HEK293 (cell line): ENCODE results near the gene SPATA21.
"Not testable (repeated sequence)": the region's sequence is repeated elsewhere in the genome, so short reads cannot be mapped to it uniquely, and the experiment has no call there.

Experiments
- CTCF ChIA-PET: fragments of 350-600 bp; formaldehyde crosslinking; extraction: SDS; loops from one replicate; lab custom pipeline; 2021; ENCODE audit warnings: antibody characterized with exemption; lab: Yijun Ruan, JAX
- POLR2A ChIA-PET: fragments of 300-600 bp; formaldehyde crosslinking; extraction: SDS; loops from one replicate; lab custom pipeline; 2020; ENCODE audit warnings: antibody characterized with exemption, inconsistent platforms; lab: Yijun Ruan, JAX
- H3K27ac ChIP-seq: fragments of 200-500 bp; sonication (Bioruptor generic); 2 replicates; pipeline ENCODE4 v1.5.1; 2014; ENCODE audit warnings: low read depth, low read length, control low read depth, inconsistent platforms; ENCODE audit errors: extremely low read depth
- H3K36me3 ChIP-seq, 2 experiments: fragments of 200-500 bp in 1 of 2; sonication (Bioruptor generic) in 1 of 2; 1 replicate in 1 of 2; 2 replicates in 1 of 2; pipeline ENCODE4 v1.5.1; 2014 to 2017; ENCODE audit warnings: inconsistent platforms in 2 of 2, low read length in 2 of 2; ENCODE audit not compliant: control insufficient read depth in 2 of 2, insufficient read depth in 1 of 2
- H3K4me1 ChIP-seq: fragments of 200-500 bp; sonication (Bioruptor generic); 2 replicates; pipeline ENCODE4 v1.5.1; 2014; ENCODE audit warnings: mild to moderate bottlenecking, low read length, inconsistent platforms; ENCODE audit not compliant: control insufficient read depth, insufficient read depth
- H3K4me3 ChIP-seq: 2 replicates; pipeline ENCODE4 v1.5.1; 2011; ENCODE audit warnings: low read depth, mild to moderate bottlenecking, control low read depth, low read length, moderate library complexity
- H3K9me3 ChIP-seq: fragments of 200-500 bp; sonication (Bioruptor generic); 2 replicates; pipeline ENCODE4 v1.5.1; 2014; ENCODE audit warnings: low read depth, low read length, inconsistent platforms; ENCODE audit not compliant: control insufficient read depth, insufficient read depth
- BCL11A ChIP-seq: fragments of 450-650 bp; formaldehyde crosslinking; IDR thresholded peaks from 2 replicates; pipeline ENCODE4 v1.5.1; 2016; ENCODE audit warnings: low read depth, missing biosample characterization, missing genetic modification characterization
- KLF10 ChIP-seq: fragments of 450-650 bp; IDR thresholded peaks from 2 replicates; pipeline ENCODE4 v1.5.1; 2018; ENCODE audit warnings: missing biosample characterization, mild to moderate bottlenecking, missing genetic modification characterization
- ZBTB20 ChIP-seq: fragments of 450-650 bp; formaldehyde crosslinking; IDR thresholded peaks from 2 replicates; pipeline ENCODE4 v1.5.1; 2016; ENCODE audit warnings: missing biosample characterization, missing genetic modification characterization
- ZBTB7A ChIP-seq: fragments of 450-650 bp; formaldehyde crosslinking; IDR thresholded peaks from 2 replicates; pipeline ENCODE4 v1.5.1; 2016; ENCODE audit warnings: low read depth, missing biosample characterization, missing genetic modification characterization
- ZFHX2 ChIP-seq: fragments of 450-650 bp; formaldehyde crosslinking; conservative IDR thresholded peaks from 2 replicates; pipeline ENCODE4 v1.5.1; 2016; ENCODE audit warnings: missing biosample characterization, missing genetic modification characterization
- ZNF133 ChIP-seq: fragments of 450-650 bp; formaldehyde crosslinking; IDR thresholded peaks from 2 replicates; pipeline ENCODE4 v1.5.1; 2016; ENCODE audit warnings: missing biosample characterization, missing genetic modification characterization
- ZNF221 ChIP-seq: fragments of 450-650 bp; formaldehyde crosslinking; IDR thresholded peaks from 2 replicates; pipeline ENCODE4 v1.5.1; 2017; ENCODE audit warnings: missing biosample characterization, missing genetic modification characterization, borderline replicate concordance
- ZNF311 ChIP-seq: fragments of 450-650 bp; formaldehyde crosslinking; IDR thresholded peaks from 2 replicates; pipeline ENCODE4 v1.5.1; 2017; ENCODE audit warnings: missing biosample characterization, missing genetic modification characterization, borderline replicate concordance
- ZNF426 ChIP-seq: fragments of 450-650 bp; formaldehyde crosslinking; IDR thresholded peaks from 2 replicates; pipeline ENCODE4 v1.5.1; 2017; ENCODE audit warnings: missing biosample characterization, missing genetic modification characterization, mild to moderate bottlenecking, inconsistent platforms, moderate library complexity
- ZNF48 ChIP-seq: fragments of 450-650 bp; formaldehyde crosslinking; IDR thresholded peaks from 2 replicates; pipeline ENCODE4 v1.5.1; 2016; ENCODE audit warnings: missing biosample characterization, missing genetic modification characterization
- ZNF529 ChIP-seq: fragments of 450-650 bp; formaldehyde crosslinking; IDR thresholded peaks from 2 replicates; pipeline ENCODE4 v1.5.1; 2017; ENCODE audit warnings: missing genetic modification characterization, missing biosample characterization; ENCODE audit not compliant: insufficient replicate concordance
- ZNF571 ChIP-seq: fragments of 450-650 bp; formaldehyde crosslinking; IDR thresholded peaks from 2 replicates; pipeline ENCODE4 v1.5.0; 2017; ENCODE audit warnings: missing biosample characterization, missing genetic modification characterization
- ZNF623 ChIP-seq: fragments of 450-650 bp; formaldehyde crosslinking; IDR thresholded peaks from 2 replicates; pipeline ENCODE4 v1.5.1; 2016; ENCODE audit warnings: missing biosample characterization, missing genetic modification characterization
- ZNF664 ChIP-seq: fragments of 450-650 bp; formaldehyde crosslinking; IDR thresholded peaks from 2 replicates; pipeline ENCODE4 v1.5.1; 2016; ENCODE audit warnings: missing biosample characterization, missing genetic modification characterization
- ZSCAN16 ChIP-seq: fragments of 450-650 bp; formaldehyde crosslinking; IDR thresholded peaks from 2 replicates; pipeline ENCODE4 v1.5.1; 2016; ENCODE audit warnings: missing biosample characterization, missing genetic modification characterization
- TF ChIP-seq, protein P1 (sequence below): fragments of 450-650 bp; formaldehyde crosslinking; IDR thresholded peaks from 2 replicates; pipeline ENCODE4 v1.5.1; 2016; ENCODE audit warnings: missing biosample characterization, missing genetic modification characterization
- TF ChIP-seq, protein P2 (sequence below): fragments of 450-650 bp; formaldehyde crosslinking; IDR thresholded peaks from 2 replicates; pipeline ENCODE4 v1.5.1; 2017; ENCODE audit warnings: missing biosample characterization, missing genetic modification characterization
- TF ChIP-seq, protein P3 (sequence below): fragments of 450-650 bp; formaldehyde crosslinking; IDR thresholded peaks from 2 replicates; pipeline ENCODE4 v1.5.1; 2016; ENCODE audit warnings: missing biosample characterization, missing genetic modification characterization

SPATA21 gene, protein sequence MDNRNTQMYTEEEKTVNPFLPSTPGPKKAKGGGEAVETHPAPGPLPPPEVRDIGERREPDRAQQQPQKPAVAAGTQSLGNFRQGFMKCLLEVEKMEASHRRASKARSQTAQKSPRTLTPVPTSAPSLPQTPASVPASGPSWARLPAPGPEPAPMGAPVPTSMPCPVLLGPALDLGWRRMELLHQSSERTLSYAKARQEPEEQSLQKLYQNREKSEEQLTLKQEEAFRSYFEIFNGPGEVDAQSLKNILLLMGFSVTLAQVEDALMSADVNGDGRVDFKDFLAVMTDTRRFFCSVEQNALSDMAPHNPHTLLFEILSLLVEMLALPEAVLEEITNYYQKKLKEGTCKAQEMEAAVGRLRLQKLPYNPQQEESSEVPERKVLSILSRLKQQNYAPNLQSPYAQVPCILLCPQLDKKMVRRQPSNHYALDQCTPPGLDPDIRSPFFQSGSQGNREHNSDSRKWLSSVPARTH

DNA sequence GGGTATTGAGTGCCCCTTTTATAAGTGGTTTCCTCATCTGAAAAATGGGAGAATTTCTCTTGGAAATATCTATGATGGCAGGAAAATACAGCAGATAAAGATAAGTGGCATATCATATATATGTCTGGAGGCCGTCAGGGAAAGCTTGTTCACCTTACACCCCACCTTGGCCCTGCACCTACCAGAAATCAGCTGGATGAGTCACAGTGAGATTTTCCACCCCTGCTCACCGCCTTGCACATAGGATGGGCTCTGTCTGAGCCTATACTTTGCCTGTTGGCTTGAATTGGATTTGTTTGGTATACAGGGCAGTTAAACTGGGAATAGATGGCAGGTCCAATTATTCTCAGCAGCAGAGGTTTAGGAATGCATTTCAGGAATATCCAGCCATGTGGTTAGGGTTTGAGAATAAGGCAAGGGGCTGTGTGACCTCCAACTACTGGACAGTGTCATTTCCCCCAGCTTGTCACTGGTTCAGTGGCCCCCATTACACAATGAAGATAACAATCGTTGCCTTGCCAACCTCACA lies at the start of gene SPATA21:
TSS of gene SPATA21 (minus strand) at position 479 of the 529 bp plus-strand sequence. CDS start 6,053 bp downstream, outside the sequence.
- no peaks in the 10 kb centered on the region for H3K4me1 ChIP-seq
- no peaks in the 10 kb centered on the region for H3K9me3 ChIP-seq
- H3K4me3 ChIP-seq, result no peak within 1 kb of the TSS
- CTCF ChIA-PET, result interaction anchor here (0.5 to 0.6 kb wide), 2 partner anchors 228 to 261 kb away, joined by 3 read pairs; no protein-coding TSS in a partner anchor
- H3K27ac ChIP-seq, result no peak within 1 kb of the TSS
- POLR2A ChIA-PET, result no interaction called here
- H3K36me3 ChIP-seq, result peaks cover 0 to 1% of the 10 kb centered on the region in 2 experiments; a peak in 1 of 3 replicates
- no peak for TF ChIP-seq ZFHX2 (tag by site-specific recombination)
- no peak for TF ChIP-seq ZNF623 (tag by site-specific recombination)
- TF ChIP-seq ZNF133 (tag by site-specific recombination), result no peak
- TF ChIP-seq, protein P1, sequence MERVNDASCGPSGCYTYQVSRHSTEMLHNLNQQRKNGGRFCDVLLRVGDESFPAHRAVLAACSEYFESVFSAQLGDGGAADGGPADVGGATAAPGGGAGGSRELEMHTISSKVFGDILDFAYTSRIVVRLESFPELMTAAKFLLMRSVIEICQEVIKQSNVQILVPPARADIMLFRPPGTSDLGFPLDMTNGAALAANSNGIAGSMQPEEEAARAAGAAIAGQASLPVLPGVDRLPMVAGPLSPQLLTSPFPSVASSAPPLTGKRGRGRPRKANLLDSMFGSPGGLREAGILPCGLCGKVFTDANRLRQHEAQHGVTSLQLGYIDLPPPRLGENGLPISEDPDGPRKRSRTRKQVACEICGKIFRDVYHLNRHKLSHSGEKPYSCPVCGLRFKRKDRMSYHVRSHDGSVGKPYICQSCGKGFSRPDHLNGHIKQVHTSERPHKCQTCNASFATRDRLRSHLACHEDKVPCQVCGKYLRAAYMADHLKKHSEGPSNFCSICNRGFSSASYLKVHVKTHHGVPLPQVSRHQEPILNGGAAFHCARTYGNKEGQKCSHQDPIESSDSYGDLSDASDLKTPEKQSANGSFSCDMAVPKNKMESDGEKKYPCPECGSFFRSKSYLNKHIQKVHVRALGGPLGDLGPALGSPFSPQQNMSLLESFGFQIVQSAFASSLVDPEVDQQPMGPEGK (tag by site-specific recombination), result no peak
- no peak for TF ChIP-seq ZNF311
- TF ChIP-seq ZBTB20 (tag by site-specific recombination), result no peak
- TF ChIP-seq ZNF426 (tag by site-specific recombination), result no peak
- TF ChIP-seq ZSCAN16 (tag by site-specific recombination), result no peak
- TF ChIP-seq KLF10 (tag by site-specific recombination), result no peak
- no peak for TF ChIP-seq ZNF571
- no peak for TF ChIP-seq BCL11A (tag by site-specific recombination)
- no peak for TF ChIP-seq ZNF221 (tag by site-specific recombination)
- TF ChIP-seq, protein P2, sequence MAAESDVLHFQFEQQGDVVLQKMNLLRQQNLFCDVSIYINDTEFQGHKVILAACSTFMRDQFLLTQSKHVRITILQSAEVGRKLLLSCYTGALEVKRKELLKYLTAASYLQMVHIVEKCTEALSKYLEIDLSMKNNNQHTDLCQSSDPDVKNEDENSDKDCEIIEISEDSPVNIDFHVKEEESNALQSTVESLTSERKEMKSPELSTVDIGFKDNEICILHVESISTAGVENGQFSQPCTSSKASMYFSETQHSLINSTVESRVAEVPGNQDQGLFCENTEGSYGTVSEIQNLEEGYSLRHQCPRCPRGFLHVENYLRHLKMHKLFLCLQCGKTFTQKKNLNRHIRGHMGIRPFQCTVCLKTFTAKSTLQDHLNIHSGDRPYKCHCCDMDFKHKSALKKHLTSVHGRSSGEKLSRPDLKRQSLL, result no peak
- no peak for TF ChIP-seq ZNF529 (tag by site-specific recombination)
- no peak for TF ChIP-seq ZBTB7A
- no peak for TF ChIP-seq ZNF664 (tag by site-specific recombination)
- TF ChIP-seq, protein P3, sequence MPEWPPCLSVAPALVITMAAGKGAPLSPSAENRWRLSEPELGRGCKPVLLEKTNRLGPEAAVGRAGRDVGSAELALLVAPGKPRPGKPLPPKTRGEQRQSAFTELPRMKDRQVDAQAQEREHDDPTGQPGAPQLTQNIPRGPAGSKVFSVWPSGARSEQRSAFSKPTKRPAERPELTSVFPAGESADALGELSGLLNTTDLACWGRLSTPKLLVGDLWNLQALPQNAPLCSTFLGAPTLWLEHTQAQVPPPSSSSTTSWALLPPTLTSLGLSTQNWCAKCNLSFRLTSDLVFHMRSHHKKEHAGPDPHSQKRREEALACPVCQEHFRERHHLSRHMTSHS (tag by site-specific recombination), result no peak
- TF ChIP-seq ZNF48 (tag by site-specific recombination), result no peak

DNA sequence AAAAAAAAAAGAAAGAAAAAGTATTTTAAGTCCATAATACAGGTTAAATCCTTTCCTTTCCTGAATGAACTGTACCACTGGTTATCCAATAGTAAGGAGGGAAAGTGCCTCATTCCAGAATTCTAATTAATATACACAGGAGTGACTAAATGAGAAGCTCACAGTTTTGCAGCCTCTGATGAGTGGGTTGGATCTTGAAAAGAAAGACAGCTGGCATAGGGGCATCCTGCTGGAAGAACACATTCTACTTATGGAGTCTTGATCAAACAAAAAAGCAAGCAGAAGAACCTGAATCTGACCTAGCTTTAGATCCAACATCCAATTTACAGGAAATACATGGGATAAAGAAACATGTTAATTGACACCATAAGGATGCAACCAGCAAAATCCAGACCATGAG lies 49.8 kb upstream of the SPATA21 start:
- peaks cover 2 to 91% of the 10 kb centered on the region in 2 experiments; a peak in 2 of 3 replicates for H3K36me3 ChIP-seq
- H3K9me3 ChIP-seq, H3K4me3 ChIP-seq, H3K27ac ChIP-seq, CTCF ChIA-PET, H3K4me1 ChIP-seq, POLR2A ChIA-PET: not testable (repeated sequence)
